DOHH2 (cell line): ENCODE data around the gene PELI2.

Source experiments
- H3F3A ChIP-seq: fragments of 200-600 bp; sonication (generic), shearing (Covaris generic); 2 replicates; pipeline ENCODE4 v1.6.0; 2016; ENCODE audit warnings: antibody characterized with exemption, mild to moderate bottlenecking; ENCODE audit not compliant: control insufficient read depth, insufficient read depth
- H3K27ac ChIP-seq: fragments of 200-600 bp; sonication (generic); 2 replicates; pipeline ENCODE4 v1.5.1; 2014; ENCODE audit warnings: low read depth, mild to moderate bottlenecking, low read length, moderate library complexity
- H3K27me3 ChIP-seq: fragments of 200-600 bp; sonication (generic); 2 replicates; pipeline ENCODE4 v1.6.1; 2014; ENCODE audit warnings: mild to moderate bottlenecking, low read length, mixed read lengths; ENCODE audit not compliant: control insufficient read depth
- H3K36me3 ChIP-seq: fragments of 200-600 bp; sonication (generic); 2 replicates; pipeline ENCODE4 v1.6.1; 2014; ENCODE audit warnings: mild to moderate bottlenecking, low read length, moderate library complexity, mixed read lengths; ENCODE audit not compliant: control insufficient read depth
- H3K4me1 ChIP-seq: fragments of 200-600 bp; sonication (generic); 2 replicates; pipeline ENCODE4 v1.6.1; 2014; ENCODE audit warnings: mild to moderate bottlenecking, low read length, mixed read lengths; ENCODE audit not compliant: control insufficient read depth
- H3K4me2 ChIP-seq: fragments of 200-600 bp; sonication (generic); 2 replicates; pipeline ENCODE4 v1.6.0; 2014; ENCODE audit warnings: mild to moderate bottlenecking, low read length, moderate library complexity
- H3K4me3 ChIP-seq: fragments of 200-600 bp; sonication (generic); 2 replicates; pipeline ENCODE4 v1.5.1; 2014; ENCODE audit warnings: mild to moderate bottlenecking, low read length, mixed read lengths
- H3K79me2 ChIP-seq: fragments of 200-600 bp; sonication (generic); 2 replicates; pipeline ENCODE4 v1.6.1; 2014; ENCODE audit warnings: mild to moderate bottlenecking, low read length, mixed read lengths; ENCODE audit not compliant: control insufficient read depth
- H3K9me2 ChIP-seq: fragments of 200-600 bp; sonication (generic); replicated peaks from 2 replicates; pipeline ENCODE4 v1.6.1; 2014; ENCODE audit warnings: mild to moderate bottlenecking, low read length, mixed read lengths; ENCODE audit not compliant: control insufficient read depth
- H3K9me3 ChIP-seq: fragments of 200-600 bp; sonication (generic); 2 replicates; pipeline ENCODE4 v1.6.1; 2014; ENCODE audit warnings: antibody characterized with exemption, low read length, mixed read lengths; ENCODE audit not compliant: control insufficient read depth, insufficient read depth
- H4K20me1 ChIP-seq: fragments of 200-600 bp; sonication (generic); 2 replicates; pipeline ENCODE4 v1.6.0; 2014; ENCODE audit warnings: low read depth, mild to moderate bottlenecking, antibody characterized with exemption, low read length, moderate library complexity; ENCODE audit not compliant: control insufficient read depth, insufficient read depth
- CTCF ChIP-seq: fragments of 200-600 bp; sonication (generic); IDR thresholded peaks from one replicate; pipeline ENCODE4 v1.5.1; 2014; ENCODE audit warnings: antibody characterized with exemption, mild to moderate bottlenecking, low read depth, low read length; ENCODE audit not compliant: poor library complexity, severe bottlenecking
- EZH2phosphoT487 ChIP-seq: fragments of 200-600 bp; sonication (generic); IDR thresholded peaks from 2 replicates; pipeline ENCODE4 v1.6.1; 2017; ENCODE audit warnings: borderline replicate concordance, mild to moderate bottlenecking, antibody characterized with exemption, low read length, moderate library complexity, mixed read lengths

The PELI2 gene

GRCh38 chr14:56309198-56309597 lies 191.0 kb downstream of the PELI2 start:
- Histone ChIP-seq H3F3A (no peaks in the 10 kb centered on the region), H3K4me2 (no peak overlapping the region), H3K9me3 (no peaks in the 10 kb centered on the region), H3K9me2 (no peaks in the 10 kb centered on the region), H4K20me1 (no peaks in the 10 kb centered on the region), H3K27ac (no peak overlapping the region), H3K4me3 (no peak overlapping the region), H3K27me3 (peaks cover 3% of the 10 kb centered on the region; the same call in 1 of the 2 replicates), H3K79me2 (no peaks in the 10 kb centered on the region), H3K4me1 (no peaks in the 10 kb centered on the region), H3K36me3 (no peaks in the 10 kb centered on the region)
- no peak for TF ChIP-seq EZH2phosphoT487
- no peak for TF ChIP-seq CTCF

GRCh38 chr14:56310643-56311042 lies 192.4 kb downstream of the PELI2 start:
- Histone ChIP-seq H3F3A (no peaks in the 10 kb centered on the region), H3K27ac (no peak overlapping the region), H3K36me3 (no peaks in the 10 kb centered on the region), H3K79me2 (no peaks in the 10 kb centered on the region), H4K20me1 (no peaks in the 10 kb centered on the region), H3K4me1 (no peaks in the 10 kb centered on the region), H3K9me2 (no peaks in the 10 kb centered on the region), H3K9me3 (no peaks in the 10 kb centered on the region), H3K27me3 (peaks cover 3% of the 10 kb centered on the region; the same call in 1 of the 2 replicates), H3K4me3 (no peak overlapping the region), H3K4me2 (no peak overlapping the region)
- TF ChIP-seq CTCF = no peak
- no peak for TF ChIP-seq EZH2phosphoT487

- no peak overlapping the region for H3K4me2 ChIP-seq
- no peak overlapping the region for H3K4me3 ChIP-seq
- H3K36me3 ChIP-seq = no peaks in the 10 kb centered on the region
- no peaks in the 10 kb centered on the region for H4K20me1 ChIP-seq
- no peaks in the 10 kb centered on the region for H3K9me2 ChIP-seq
- H3K27me3 ChIP-seq = no peaks in the 10 kb centered on the region
- no peaks in the 10 kb centered on the region for H3K79me2 ChIP-seq
- H3K27ac ChIP-seq = no peak overlapping the region
- H3K9me3 ChIP-seq = no peaks in the 10 kb centered on the region; the same call in 1 of the 2 replicates
- H3K4me1 ChIP-seq = no peaks in the 10 kb centered on the region
- TF ChIP-seq CTCF = no peak
- TF ChIP-seq EZH2phosphoT487 = no peak
- H3F3A ChIP-seq = no peaks in the 10 kb centered on the region
Observed at GRCh38 chr14:56313789-56314188, 195.6 kb downstream of the PELI2 start.
